Amniotic epithelial cell (primary cell): Measurements from ENCODE around the gene CCT8L2.
"Not testable (repeated sequence)": the region's sequence is repeated elsewhere in the genome, so short reads cannot be mapped to it uniquely, and the experiment has no call there.

Experiments used
- DNase-seq: peaks from one replicate; pipeline ENCODE4 v3.0.0-alpha.2; 2010; ENCODE audit warnings: low read depth

Gene CCT8L2

GRCh38 chr22:16558376-16558945 lies 34.1 kb downstream of the CCT8L2 start:
- not testable (repeated sequence) for DNase-seq

- not testable (repeated sequence) for DNase-seq
Observed at GRCh38 chr22:16557511-16557910, 35.1 kb downstream of the CCT8L2 start.

- DNase-seq = not testable (repeated sequence)
Observed at GRCh38 chr22:16555077-16555994, 37.3 kb downstream of the CCT8L2 start.

- not testable (repeated sequence) for DNase-seq
Observed at GRCh38 chr22:16543310-16543709, 49.3 kb downstream of the CCT8L2 start.
